Bronchial epithelial cell (primary cell): ENCODE measurements around the gene FHIT. TPM values are rescaled to one million over a fixed set of nuclear protein-coding genes. Genes with fewer than 3 reads are reported as not detected.

Experiments used
- DNase-seq: peaks from one replicate; pipeline ENCODE4 v3.0.0-alpha.2; 2010; ENCODE audit warnings: low read depth
- FAIRE-seq: peaks from 2 replicates; lab custom pipeline; 2011; peaks lifted over from hg19 to GRCh38; lab: Jason Lieb, UNC
- H3K27me3 ChIP-seq: 2 replicates; pipeline ENCODE4 v1.5.1; 2011; ENCODE audit warnings: low read length; ENCODE audit not compliant: control insufficient read depth, insufficient read depth
- H3K36me3 ChIP-seq: 2 replicates; pipeline ENCODE4 v1.5.1; 2011; ENCODE audit warnings: low read length; ENCODE audit not compliant: control insufficient read depth, insufficient read depth
- H3K4me3 ChIP-seq: 2 replicates; pipeline ENCODE4 v1.5.1; 2011; ENCODE audit warnings: mild to moderate bottlenecking, low read depth, low read length, control low read depth
- CTCF ChIP-seq: IDR thresholded peaks from 2 replicates; pipeline ENCODE4 v1.5.1; 2011; ENCODE audit warnings: mild to moderate bottlenecking, moderate library complexity, low read length, control low read depth, inconsistent platforms; ENCODE audit not compliant: insufficient read depth, severe bottlenecking
- total RNA-seq: library from RNA; depleted of rRNA; stranded (reverse); fragments of >200 nt; gene quantifications from 2 replicates; pipeline ENCODE4 v1.2.1, GENCODE V29; 2014

The FHIT gene
- total RNA-seq, 1 donor from 2014 or later: 1.6 TPM

GRCh38 chr3:59850417-59850816 is 1400.8 kb downstream of the FHIT start:
- no peaks in the 10 kb centered on the region for H3K27me3 ChIP-seq
- no peak for TF ChIP-seq CTCF
- no peak for FAIRE-seq
- peak; percentile 3 for DNase-seq
- H3K4me3 ChIP-seq: no peak overlapping the region
- H3K36me3 ChIP-seq: no peaks in the 10 kb centered on the region

DNA sequence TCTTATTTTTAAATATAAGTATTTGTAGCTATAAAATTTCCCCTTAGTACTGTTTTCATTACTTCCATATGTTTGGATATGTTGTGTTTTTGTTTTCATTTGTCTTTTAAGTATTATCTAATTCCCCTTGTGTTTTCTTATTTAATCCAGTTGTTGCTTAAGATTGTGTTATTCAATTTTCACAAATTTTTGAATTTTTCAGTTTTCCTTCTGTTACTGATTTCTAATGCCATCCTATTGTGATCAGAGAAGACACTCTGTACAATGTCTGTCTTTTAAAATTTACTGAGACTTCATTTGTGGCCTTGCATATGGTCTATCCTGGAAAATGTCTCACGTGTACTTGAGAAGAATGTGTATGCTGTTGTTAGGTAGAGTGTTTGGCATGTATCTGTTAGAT is 1405.9 kb downstream of the FHIT start:
- Histone ChIP-seq H3K27me3 (no peaks in the 10 kb centered on the region), H3K4me3 (no peak overlapping the region), H3K36me3 (no peaks in the 10 kb centered on the region)
- TF ChIP-seq CTCF: no peak
- FAIRE-seq: no peak
- DNase-seq: no peak

- peak; percentile 7 for FAIRE-seq
- no peak for TF ChIP-seq CTCF
- Histone ChIP-seq H3K36me3 (no peaks in the 10 kb centered on the region), H3K4me3 (no peak overlapping the region), H3K27me3 (no peaks in the 10 kb centered on the region)
- DNase-seq: peak; percentile 45
Measured at GRCh38 chr3:59843821-59844220, 1407.4 kb downstream of the FHIT start.

DNA sequence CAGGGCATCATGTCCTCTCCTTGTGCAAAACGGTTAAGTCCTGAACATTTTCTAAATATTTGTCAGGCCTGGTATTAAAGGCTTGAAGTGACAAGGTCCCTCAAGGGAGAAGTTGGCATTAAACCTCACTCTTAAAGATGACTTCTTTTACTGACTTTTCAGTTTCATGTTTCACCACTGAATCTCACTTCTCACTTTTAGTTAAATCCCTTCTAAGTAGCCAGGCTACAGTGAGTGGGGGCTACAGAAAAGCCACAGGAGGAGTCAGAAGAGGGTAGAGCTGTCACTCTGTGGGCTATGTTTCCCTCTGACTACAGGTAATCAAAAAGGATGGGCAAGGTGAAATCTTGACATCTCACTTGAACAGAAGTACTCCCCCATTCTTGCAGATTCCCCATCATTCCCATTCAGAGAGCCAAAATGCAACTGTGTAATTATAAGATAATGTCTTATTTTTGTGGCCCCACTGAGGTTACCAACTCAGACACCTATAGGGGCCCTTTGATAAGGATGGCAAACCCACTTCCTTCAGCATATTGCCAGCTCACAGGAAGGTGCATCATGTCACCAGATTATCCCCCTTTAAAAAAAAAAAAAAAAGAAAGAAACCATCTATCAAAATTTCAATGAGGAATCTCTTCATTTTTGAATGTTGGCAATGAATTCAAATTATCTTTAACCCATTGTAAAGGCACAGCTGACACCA is 1411.3 kb downstream of the FHIT start:
- no peaks in the 10 kb centered on the region for H3K36me3 ChIP-seq
- FAIRE-seq (no peak), DNase-seq (no peak)
- H3K27me3 ChIP-seq: no peaks in the 10 kb centered on the region
- no peak overlapping the region for H3K4me3 ChIP-seq
- TF ChIP-seq CTCF: no peak

DNA sequence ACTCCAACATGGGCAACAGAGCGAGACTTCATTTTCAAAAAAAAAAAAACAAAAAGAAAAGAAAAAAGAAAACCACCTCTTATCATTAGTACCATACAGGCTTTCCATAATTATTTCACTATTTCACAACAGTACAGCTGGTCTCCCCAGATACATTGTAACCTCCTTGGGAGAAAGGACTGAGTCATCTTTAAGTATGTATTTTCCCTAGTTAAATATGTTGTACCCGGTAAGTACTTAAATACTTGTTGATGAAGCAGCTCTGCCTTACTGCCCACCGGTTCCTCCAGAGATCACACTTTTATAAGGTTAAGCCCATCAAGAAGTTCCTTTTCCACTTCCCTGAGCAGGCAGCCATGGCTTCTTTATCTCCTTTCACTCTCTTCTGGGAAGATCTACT is 1412.0 kb downstream of the FHIT start:
- Histone ChIP-seq H3K27me3 (no peaks in the 10 kb centered on the region), H3K36me3 (no peaks in the 10 kb centered on the region), H3K4me3 (no peak overlapping the region)
- peak; percentile 73 for DNase-seq
- no peak for FAIRE-seq
- TF ChIP-seq CTCF: no peak

DNA sequence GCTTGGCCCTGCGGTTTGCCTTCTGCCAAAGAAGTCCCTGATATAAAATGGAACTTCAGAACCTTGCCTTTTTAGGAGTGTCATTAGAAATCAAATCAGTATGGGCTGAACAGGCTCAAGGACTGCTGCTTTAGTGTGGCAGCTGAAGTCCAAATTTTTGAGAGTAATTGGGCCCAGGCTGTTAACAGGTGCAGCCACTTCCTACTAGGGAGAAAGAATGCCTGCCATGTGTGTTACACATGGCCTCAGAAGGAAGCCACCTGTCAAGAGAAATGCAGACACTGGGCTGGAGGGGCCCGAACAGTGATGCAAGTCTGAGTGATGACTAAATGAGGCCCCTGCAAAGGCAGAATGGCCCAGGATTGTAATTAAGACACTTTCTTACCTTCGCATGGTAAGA is 1414.7 kb downstream of the FHIT start:
- TF ChIP-seq CTCF: no peak
- no peaks in the 10 kb centered on the region for H3K27me3 ChIP-seq
- no peak overlapping the region for H3K4me3 ChIP-seq
- FAIRE-seq (no peak), DNase-seq (no peak)
- no peaks in the 10 kb centered on the region for H3K36me3 ChIP-seq
